H1 (cell line): ENCODE results near the gene UTS2B. TPM values are rescaled to one million over a fixed set of nuclear protein-coding genes. Genes with fewer than 3 reads are reported as not detected.
A peak's percentile ranks its signal among the peaks of the same experiment; 100 is the strongest.

Experiments used
- CTCF ChIA-PET: fragments of 300-600 bp; sonication (Branson Sonifier 250); formaldehyde crosslinking; loops from one replicate; lab custom pipeline; 2021; ENCODE audit not compliant: partially characterized antibody; lab: Charles Lee
- POLR2A ChIA-PET: fragments of 300-600 bp; sonication (Branson Sonifier 250); formaldehyde crosslinking; loops from one replicate; lab custom pipeline; 2021; ENCODE audit warnings: inconsistent platforms; ENCODE audit not compliant: partially characterized antibody; lab: Charles Lee
- DNase-seq, 2 experiments: peaks; one replicate each; pipeline versions ENCODE4 v3.0.0 to v3.0.0-alpha.2; 2010 to 2022; ENCODE audit warnings: low spot score in 2 of 2, low read depth in 1 of 2, mixed read lengths in 1 of 2
- FAIRE-seq: peaks from 2 replicates; lab custom pipeline; 2011; peaks lifted over from hg19 to GRCh38; lab: Jason Lieb, UNC
- H2AFZ ChIP-seq: 2 replicates; pipeline ENCODE4 v1.8.1; 2012; ENCODE audit warnings: low read length, inconsistent platforms
- H2AK5ac ChIP-seq: 2 replicates; pipeline ENCODE4 v1.6.1; 2013; ENCODE audit warnings: low read depth, low read length
- H2BK120ac ChIP-seq: replicated peaks from 2 replicates; pipeline ENCODE3; 2013; ENCODE audit warnings: low read depth, low read length, inconsistent platforms
- H2BK12ac ChIP-seq: 2 replicates; pipeline ENCODE4 v1.6.1; 2013; ENCODE audit warnings: low read depth, low read length
- H2BK15ac ChIP-seq: 2 replicates; pipeline ENCODE4 v1.6.1; 2013; ENCODE audit warnings: low read length
- H2BK20ac ChIP-seq: 2 replicates; pipeline ENCODE4 v1.6.1; 2013; ENCODE audit warnings: low read length
- H2BK5ac ChIP-seq: 2 replicates; pipeline ENCODE4 v1.6.1; 2013; ENCODE audit warnings: low read depth, low read length
- H3K14ac ChIP-seq: 2 replicates; pipeline ENCODE4 v1.6.1; 2013; ENCODE audit warnings: inconsistent platforms; ENCODE audit not compliant: insufficient read length
- H3K18ac ChIP-seq: 2 replicates; pipeline ENCODE4 v1.6.1; 2013; ENCODE audit warnings: low read length; ENCODE audit errors: extremely low read depth
- H3K23ac ChIP-seq: 2 replicates; pipeline ENCODE4 v1.6.1; 2013; ENCODE audit warnings: inconsistent platforms; ENCODE audit not compliant: insufficient read length
- H3K23me2 ChIP-seq: 2 replicates; pipeline ENCODE4 v1.6.1; 2013; ENCODE audit warnings: low read depth, low read length
- H3K27ac ChIP-seq: 2 replicates; pipeline ENCODE4 v1.6.1; 2011; ENCODE audit warnings: low read depth, low read length, inconsistent platforms
- H3K27me3 ChIP-seq, 4 experiments: replicated peaks in 1 of 4; 1 replicate in 1 of 4; 2 replicates in 3 of 4; pipeline versions ENCODE4 v1.6.1 to v1.8.1; 2011 to 2013; ENCODE audit warnings: low read length in 3 of 4, mild to moderate bottlenecking in 3 of 4, inconsistent platforms in 2 of 4, mixed read lengths in 2 of 4, moderate library complexity in 1 of 4; ENCODE audit not compliant: control insufficient read depth in 3 of 4, insufficient read depth in 3 of 4; ENCODE audit errors: extremely low read depth in 1 of 4
- H3K36me3 ChIP-seq, 4 experiments: 2 replicates each; pipeline versions ENCODE4 v1.6.1 to v1.8.1; 2011 to 2013; ENCODE audit warnings: mild to moderate bottlenecking in 4 of 4, low read length in 3 of 4, moderate library complexity in 2 of 4, control low read depth in 1 of 4, inconsistent platforms in 1 of 4; ENCODE audit not compliant: insufficient read depth in 4 of 4, control insufficient read depth in 2 of 4
- H3K4ac ChIP-seq: replicated peaks from 2 replicates; pipeline ENCODE3; 2013; ENCODE audit warnings: low read length, low read depth, mixed read lengths, inconsistent platforms; ENCODE audit not compliant: insufficient read length
- H3K4me1 ChIP-seq, 4 experiments: replicated peaks in 1 of 4; 1 replicate in 1 of 4; 2 replicates in 3 of 4; pipeline versions ENCODE4 v1.6.1 to v1.8.1; 2011 to 2013; ENCODE audit warnings: low read length in 3 of 4, inconsistent platforms in 2 of 4, mixed read lengths in 1 of 4; ENCODE audit not compliant: insufficient read depth in 4 of 4, control insufficient read depth in 3 of 4
- H3K4me2 ChIP-seq, 2 experiments: 2 replicates each; pipeline versions ENCODE4 v1.6.1 to v1.8.1; 2011 to 2013; ENCODE audit warnings: low read depth in 2 of 2, low read length in 2 of 2, control low read depth in 1 of 2, inconsistent platforms in 1 of 2, mild to moderate bottlenecking in 1 of 2; ENCODE audit not compliant: insufficient read depth in 1 of 2
- H3K4me3 ChIP-seq, 4 experiments: fragments of 200-600, 300-600 bp in 1 of 4; sonication (generic), shearing (Covaris generic), sonication (Bioruptor Twin) in 1 of 4; 2 replicates each; pipeline versions ENCODE4 v1.5.1 to v1.8.1; 2011 to 2016; ENCODE audit warnings: low read length in 4 of 4, low read depth in 3 of 4, control low read depth in 2 of 4, inconsistent platforms in 2 of 4, mild to moderate bottlenecking in 2 of 4, mixed read lengths in 1 of 4, moderate library complexity in 1 of 4; ENCODE audit not compliant: insufficient read depth in 2 of 4; ENCODE audit errors: extremely low read depth in 1 of 4
- H3K56ac ChIP-seq: replicated peaks from 2 replicates; pipeline ENCODE3; 2013; ENCODE audit warnings: low read depth, mild to moderate bottlenecking, mixed read lengths, low read length, inconsistent platforms; ENCODE audit not compliant: insufficient read length
- H3K79me1 ChIP-seq: 2 replicates; pipeline ENCODE4 v1.6.1; 2013; ENCODE audit warnings: low read depth, low read length, control low read depth
- H3K79me2 ChIP-seq, 2 experiments: 2 replicates each; pipeline versions ENCODE4 v1.6.1 to v1.8.1; 2012 to 2013; ENCODE audit warnings: low read length in 2 of 2, mild to moderate bottlenecking in 2 of 2, inconsistent platforms in 1 of 2; ENCODE audit not compliant: insufficient read depth in 2 of 2, control insufficient read depth in 1 of 2
- H3K9ac ChIP-seq, 4 experiments: replicated peaks in 1 of 4; 1 replicate in 1 of 4; 2 replicates in 3 of 4; pipeline versions ENCODE4 v1.6.1 to v1.8.1; 2011 to 2013; ENCODE audit warnings: low read depth in 3 of 4, low read length in 3 of 4, control low read depth in 2 of 4, mild to moderate bottlenecking in 2 of 4, moderate library complexity in 2 of 4, inconsistent platforms in 1 of 4; ENCODE audit errors: extremely low read depth in 1 of 4
- H3K9me3 ChIP-seq, 2 experiments: 2 replicates each; pipeline versions ENCODE4 v1.6.1 to v1.8.1; 2012 to 2013; ENCODE audit warnings: mild to moderate bottlenecking in 2 of 2, moderate library complexity in 2 of 2, control low read depth in 1 of 2, inconsistent platforms in 1 of 2, low read depth in 1 of 2, low read length in 1 of 2, mixed read lengths in 1 of 2; ENCODE audit not compliant: insufficient read depth in 2 of 2
- H4K20me1 ChIP-seq, 2 experiments: replicated peaks in 1 of 2; 2 replicates each; pipeline versions ENCODE3 to v1.8.1; 2011 to 2013; ENCODE audit warnings: inconsistent platforms in 2 of 2, low read length in 2 of 2, mild to moderate bottlenecking in 1 of 2; ENCODE audit not compliant: insufficient read depth in 2 of 2, control insufficient read depth in 1 of 2
- H4K5ac ChIP-seq: 2 replicates; pipeline ENCODE4 v1.6.1; 2013; ENCODE audit warnings: low read length, low read depth, mixed read lengths, inconsistent platforms; ENCODE audit not compliant: insufficient read length
- H4K8ac ChIP-seq: 2 replicates; pipeline ENCODE4 v1.8.0; 2013; ENCODE audit warnings: mild to moderate bottlenecking, moderate library complexity, low read length, inconsistent platforms; ENCODE audit not compliant: insufficient read depth; ENCODE audit errors: extremely low read depth
- H4K91ac ChIP-seq: replicated peaks from 2 replicates; pipeline ENCODE3; 2013; ENCODE audit warnings: low read length, mixed read lengths, inconsistent platforms; ENCODE audit not compliant: insufficient read length
- ASH2L ChIP-seq: fragments of 200-600, 300-600 bp; sonication (generic); IDR thresholded peaks from one replicate; pipeline ENCODE4 v1.7.1; 2017; ENCODE audit warnings: low read length
- EGR1 ChIP-seq: IDR thresholded peaks from 2 replicates; pipeline ENCODE4 v1.6.1; 2011; ENCODE audit warnings: low read depth, low read length, borderline replicate concordance
- KDM4A ChIP-seq: IDR thresholded peaks from one replicate; pipeline ENCODE4 v1.7.1; 2012; ENCODE audit warnings: low read depth, mild to moderate bottlenecking, moderate library complexity, low read length, inconsistent platforms; ENCODE audit not compliant: severe bottlenecking
- SIN3A ChIP-seq, 2 experiments: IDR thresholded peaks in 1 of 2; conservative IDR thresholded peaks in 1 of 2; 2 replicates each; pipeline ENCODE4 v1.6.1; 2011 to 2012; ENCODE audit warnings: low read length in 2 of 2, improper control_type of control experiment in 1 of 2, low read depth in 1 of 2, mild to moderate bottlenecking in 1 of 2
- TBP ChIP-seq: IDR thresholded peaks from 2 replicates; pipeline ENCODE4 v1.6.1; 2011; ENCODE audit warnings: low read depth, low read length, improper control_type of control experiment
- WGBS, 2 experiments: shearing (Covaris generic) in 1 of 2; methylation state at CpG; one replicate each; pipeline versions ENCODE4 v1.1.6 to v1.1.7; 2013 to 2015; ENCODE audit warnings: low lambda C conversion rate in 2 of 2, mixed read lengths in 2 of 2, inconsistent platforms in 1 of 2, low coverage in 1 of 2, missing lambda C conversion rate in 1 of 2; ENCODE audit not compliant: insufficient replicate concordance in 2 of 2, insufficient coverage in 1 of 2, insufficient read length in 1 of 2; ENCODE audit errors: extremely low coverage in 1 of 2, missing lambda C conversion rate in 1 of 2; 5-methylcytosine and 5-hydroxymethylcytosine counted together
- long read RNA-seq, 2 experiments: library from RNA in 1 of 2; library from capped mRNA in 1 of 2; stranded (forward); transcript quantifications; one replicate each; pipeline ENCODE4 v2.0.0, GENCODE V29; 2021; ENCODE audit warnings: inconsistent platforms in 1 of 2
- polyA minus RNA-seq, 3 experiments: library from RNA; depleted of rRNA, polyadenylated mRNA; stranded (reverse); fragments of >200 nt; gene quantifications; 1 replicate in 2 of 3; 2 replicates in 1 of 3; pipeline ENCODE4 v1.2.3, GENCODE V29; 2011
- polyA plus RNA-seq, 7 experiments: library from polyadenylated mRNA; depleted of rRNA in 3 of 7; stranded (reverse) in 5 of 7; unstranded in 2 of 7; fragments of >200 nt in 5 of 7; fragments of 200-250 nt in 2 of 7; gene quantifications; 1 replicate in 5 of 7; 2 replicates in 1 of 7; 4 replicates in 1 of 7; pipeline versions ENCODE4 v1.2.1 to v1.2.3, GENCODE V29; 2011 to 2013; ENCODE audit warnings: missing spikeins in 2 of 7, mixed read lengths in 2 of 7
- total RNA-seq: library from RNA; stranded (reverse); fragmentation: NEBNext Ultra II Directional; extraction: Animal tissue kit (Norgen Biotek cat#: 25700); gene quantifications from 2 replicates; pipeline ENCODE4 v1.2.1, GENCODE V29; 2021
- TF ChIP-seq, protein P1 (sequence below): IDR thresholded peaks from 2 replicates; pipeline ENCODE4 v1.6.1; 2011; ENCODE audit warnings: low read length, improper control_type of control experiment

The UTS2B gene, protein sequence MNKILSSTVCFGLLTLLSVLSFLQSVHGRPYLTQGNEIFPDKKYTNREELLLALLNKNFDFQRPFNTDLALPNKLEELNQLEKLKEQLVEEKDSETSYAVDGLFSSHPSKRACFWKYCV
- not detected in 2 replicates for total RNA-seq
- 0.03 TPM in 1 of 2 replicates, not detected in the other for polyA plus RNA-seq (2011; rRNA removed)
- not detected for polyA plus RNA-seq (2011; cell fraction: cytosol; rRNA removed)
- polyA plus RNA-seq (2011; cell fraction: nucleus; rRNA removed): 0.21 TPM
- not detected in 4 replicates for polyA plus RNA-seq (2012, experiment 1 of 2)
- not detected for polyA plus RNA-seq (2012, experiment 2 of 2)
- not detected for polyA plus RNA-seq (2013, experiment 1 of 2)
- polyA plus RNA-seq (2013, experiment 2 of 2): 0.15 TPM
- polyA minus RNA-seq (2011; rRNA and poly(A)+ RNA removed): not detected in 2 replicates
- polyA minus RNA-seq (2011; cell fraction: cytosol; rRNA and poly(A)+ RNA removed): not detected
- 1.5 TPM for polyA minus RNA-seq (2011; cell fraction: nucleus; rRNA and poly(A)+ RNA removed)
- long read RNA-seq, experiment 1: 0 reads
- long read RNA-seq, experiment 2: 0 reads

DNA sequence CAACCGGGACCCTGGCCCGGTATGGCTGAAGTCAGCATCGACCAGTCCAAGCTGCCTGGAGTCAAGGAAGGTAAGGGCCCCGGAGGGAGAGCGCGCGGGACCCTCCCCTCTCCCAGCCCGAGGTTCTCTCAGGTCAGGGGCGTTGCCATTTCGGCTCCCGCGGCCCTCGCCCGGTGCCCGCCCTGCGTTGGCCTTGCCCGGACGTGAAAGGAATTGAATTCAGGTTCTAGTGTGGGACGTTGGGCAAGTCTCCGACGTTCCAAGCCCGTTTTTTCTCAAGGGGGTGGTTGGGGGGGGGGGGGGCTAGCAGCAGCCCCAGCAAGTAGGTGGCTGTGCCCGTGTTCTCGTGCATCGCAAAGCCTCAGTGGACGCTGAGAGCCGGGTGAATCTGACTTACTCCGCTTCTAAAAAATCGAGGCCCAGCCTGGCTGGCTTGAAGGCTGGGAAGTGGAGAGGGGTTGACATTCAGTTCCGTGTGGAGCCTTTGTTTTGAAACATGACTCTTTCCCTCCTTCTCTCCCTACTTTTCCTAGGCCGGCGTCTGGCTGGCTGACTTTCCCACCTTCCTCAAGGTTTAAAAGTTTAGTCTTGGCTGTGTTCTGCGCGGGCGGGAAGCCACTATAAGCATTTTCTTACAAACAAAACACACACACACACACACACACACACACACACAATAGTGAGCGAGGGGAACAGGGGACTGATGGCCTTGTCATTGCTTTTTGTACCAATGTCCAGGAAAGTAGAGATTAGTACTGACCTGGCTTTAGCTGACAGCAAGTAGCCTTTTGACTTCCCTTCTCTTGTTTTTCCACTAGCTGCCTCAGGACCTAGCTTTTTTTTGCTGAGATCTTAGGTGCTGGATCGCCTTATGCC, at the start of gene UTS2B:
Gene UTS2B (minus strand): TSS at position 873 of the 876 bp plus-strand sequence. CDS start 48,337 bp downstream, outside the sequence.
- WGBS, 2 experiments: 3% methylated on average over 25 of the region's 37 CpGs; no CpG with 5 or more reads in 1 of the 2 experiments
- H3K9ac ChIP-seq: peak within 1 kb of the TSS; percentile 51 to 88 (median 66)
- H3K56ac ChIP-seq: no peak within 1 kb of the TSS
- H2BK5ac ChIP-seq: no peak within 1 kb of the TSS
- no peak within 1 kb of the TSS for H4K91ac ChIP-seq
- no peaks in the 10 kb centered on the region for H3K79me1 ChIP-seq
- H2BK15ac ChIP-seq: no peak within 1 kb of the TSS
- H3K79me2 ChIP-seq: peaks cover 0 to 39% of the 10 kb centered on the region in 2 experiments; a peak in 2 of 4 replicates
- no peaks in the 10 kb centered on the region for H3K9me3 ChIP-seq
- peak within 1 kb of the TSS; percentile 81 to 99 for H3K4me2 ChIP-seq
- ChIA-PET POLR2A (no interaction called here), CTCF (no interaction called here)
- H3K4me1 ChIP-seq: peaks cover 0 to 11% (median 6%) of the 10 kb centered on the region in 4 experiments; a peak in 6 of 7 replicates
- peaks cover 5% of the 10 kb centered on the region; the same call in 1 of the 2 replicates for H3K23me2 ChIP-seq
- no peak within 1 kb of the TSS for H2AK5ac ChIP-seq
- no peak within 1 kb of the TSS for H2BK20ac ChIP-seq
- DNase-seq (peak in 1 of 2 experiments; percentile 52), FAIRE-seq (no peak)
- H2AFZ ChIP-seq: no peak within 1 kb of the TSS
- H4K20me1 ChIP-seq: no peaks in the 10 kb centered on the region
- no peaks in the 10 kb centered on the region for H3K36me3 ChIP-seq
- no peak within 1 kb of the TSS for H3K23ac ChIP-seq
- peaks cover 2 to 14% (median 11%) of the 10 kb centered on the region in 4 experiments for H3K27me3 ChIP-seq
- H2BK12ac ChIP-seq: no peak within 1 kb of the TSS
- H3K27ac ChIP-seq: 0 out of 2 replicates have a peak within 1 kb of the TSS, but pooled peaks have one; percentile 48
- no peak within 1 kb of the TSS for H3K4ac ChIP-seq
- H4K8ac ChIP-seq: peak within 1 kb of the TSS; percentile 90; the same call in 1 of the 2 replicates
- no peak within 1 kb of the TSS for H4K5ac ChIP-seq
- peak within 1 kb of the TSS; percentile 64 to 87 (median 67) for H3K4me3 ChIP-seq
- no peak within 1 kb of the TSS for H2BK120ac ChIP-seq
- H3K18ac ChIP-seq: no peak within 1 kb of the TSS
- H3K14ac ChIP-seq: no peak within 1 kb of the TSS
- peak; percentile 34 for TF ChIP-seq KDM4A
- TF ChIP-seq, protein P1, sequence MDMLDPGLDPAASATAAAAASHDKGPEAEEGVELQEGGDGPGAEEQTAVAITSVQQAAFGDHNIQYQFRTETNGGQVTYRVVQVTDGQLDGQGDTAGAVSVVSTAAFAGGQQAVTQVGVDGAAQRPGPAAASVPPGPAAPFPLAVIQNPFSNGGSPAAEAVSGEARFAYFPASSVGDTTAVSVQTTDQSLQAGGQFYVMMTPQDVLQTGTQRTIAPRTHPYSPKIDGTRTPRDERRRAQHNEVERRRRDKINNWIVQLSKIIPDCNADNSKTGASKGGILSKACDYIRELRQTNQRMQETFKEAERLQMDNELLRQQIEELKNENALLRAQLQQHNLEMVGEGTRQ: no peak
- no peak for TF ChIP-seq EGR1
- peak in 1 of 2 experiments; percentile 70; a peak in 1 of 4 replicates for TF ChIP-seq SIN3A (conservative IDR thresholded peaks at IDR 0.05 in 1 of 2, IDR thresholded peaks at IDR 0.05 in 1 of 2; ENCODE audit: low read depth in 1 of 2, low read length in 2 of 2)
- 0 out of 2 replicates have a peak, but pooled peaks have one; percentile 9 for TF ChIP-seq TBP
- peak; percentile 71 for TF ChIP-seq ASH2L
